ENCODE measurements around the gene PRR14.
"Not testable (repeated sequence)": the region's sequence is repeated elsewhere in the genome, so short reads cannot be mapped to it uniquely, and the experiment has no call there.

Gene PRR14

DNA sequence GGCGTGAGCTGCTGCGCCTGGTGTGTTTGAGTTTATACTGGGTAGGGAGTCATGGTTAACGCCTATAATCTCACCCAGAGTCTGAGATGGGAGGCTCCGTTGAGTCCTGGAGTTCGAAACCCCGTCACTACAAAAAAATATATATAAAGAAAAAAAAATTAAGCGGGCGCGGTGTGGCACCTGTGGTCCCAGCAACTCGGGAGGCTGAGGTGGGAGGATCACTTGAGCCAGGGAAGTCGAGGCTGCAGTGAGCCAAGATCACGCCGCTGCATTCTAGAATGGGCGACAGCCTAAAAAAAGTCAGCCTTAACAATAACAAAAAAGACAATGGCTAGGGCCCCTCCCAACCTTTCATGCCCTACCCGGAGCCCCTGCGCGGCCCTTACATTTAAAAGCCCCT is 17.2 kb upstream of the PRR14 start:
- DNase-seq, result no peak

DNA sequence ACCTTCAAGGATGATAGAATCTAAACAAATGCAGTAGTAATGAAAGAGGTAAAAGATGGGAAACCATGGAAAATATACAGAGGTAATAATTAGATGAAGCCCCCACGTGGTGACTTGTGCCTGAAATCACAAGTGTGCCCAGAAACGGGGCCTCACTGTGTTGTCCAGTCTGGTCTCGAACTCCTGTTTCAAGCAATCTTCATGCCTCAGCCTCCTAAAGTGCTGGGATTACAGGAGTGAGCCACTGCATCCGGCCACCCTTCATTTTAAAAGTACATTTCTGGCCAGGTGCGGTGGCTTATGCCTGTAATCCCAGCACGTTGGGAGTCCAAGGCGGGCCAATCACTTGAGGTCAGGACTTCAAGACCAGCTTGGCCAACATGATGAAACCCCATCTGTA is 14.2 kb upstream of the PRR14 start:
- DNase-seq, result no peak

DNA sequence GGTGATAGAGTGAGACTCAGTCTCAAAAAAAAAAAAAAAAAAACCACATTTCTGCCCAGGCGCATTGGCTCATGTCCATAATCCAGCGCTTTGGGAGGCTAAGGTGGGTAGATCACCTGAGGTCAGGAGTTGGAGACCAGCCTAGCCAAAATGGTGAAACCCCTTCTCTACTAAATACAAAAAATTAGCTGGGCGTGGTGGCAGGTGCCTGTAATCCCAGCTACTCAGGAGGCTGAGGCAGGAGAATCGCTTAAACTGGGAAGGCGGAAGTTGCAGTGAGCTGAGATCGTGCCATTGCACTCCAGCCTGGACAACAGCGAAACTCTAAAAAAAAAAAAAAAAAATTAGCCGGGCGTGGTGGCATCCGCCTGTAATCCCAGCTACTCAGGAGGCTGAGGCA is 13.6 kb upstream of the PRR14 start:
- not testable (repeated sequence) for DNase-seq

DNA sequence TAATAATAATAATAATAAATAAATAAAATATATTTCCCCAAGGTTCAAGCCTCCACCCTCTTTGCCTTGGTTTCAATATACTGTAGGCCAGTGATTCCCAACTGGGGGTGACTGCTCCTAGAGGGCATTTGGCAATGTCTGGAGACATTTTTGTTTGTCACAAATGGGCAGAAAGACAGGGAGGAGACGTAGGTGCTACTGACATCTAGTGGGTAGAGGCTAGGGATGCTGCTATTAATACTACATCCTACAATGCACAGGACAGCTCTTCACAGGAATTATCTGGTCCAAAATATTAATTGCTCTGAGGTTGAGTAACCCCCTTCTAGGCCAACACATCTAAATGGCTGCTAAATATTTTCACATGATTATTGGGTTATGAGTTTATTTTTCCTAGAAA is 12.8 kb upstream of the PRR14 start:
- no peak for DNase-seq

DNA sequence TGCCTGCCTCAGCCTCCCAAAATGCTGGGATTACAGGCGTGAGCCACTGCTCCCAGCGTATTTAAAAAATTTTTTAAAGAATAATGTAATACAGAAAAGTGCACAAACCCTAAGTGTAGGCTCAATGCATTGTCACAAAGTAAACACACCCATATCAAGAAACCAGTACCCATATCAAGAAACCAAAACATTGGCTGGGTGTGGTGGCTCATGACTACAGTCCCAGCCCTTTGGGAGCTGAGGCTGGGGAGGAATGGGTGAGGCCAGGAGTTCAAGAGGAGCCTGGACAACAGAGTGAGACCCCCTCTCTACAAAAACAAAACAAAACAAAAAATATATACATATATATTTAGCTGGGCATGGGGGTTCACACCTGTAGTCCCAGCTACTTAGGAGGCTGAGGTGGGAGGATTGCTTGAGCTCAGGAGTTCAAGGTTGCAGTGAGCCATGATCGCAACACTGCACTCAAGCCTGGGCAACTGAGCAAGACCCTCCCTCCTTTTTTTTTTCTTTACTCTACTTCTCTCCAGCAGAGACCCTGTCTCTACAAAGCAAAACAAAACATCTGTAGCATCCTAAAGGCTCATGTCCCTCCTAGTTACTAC is 9.3 kb upstream of the PRR14 start:
- no peak for DNase-seq

DNA sequence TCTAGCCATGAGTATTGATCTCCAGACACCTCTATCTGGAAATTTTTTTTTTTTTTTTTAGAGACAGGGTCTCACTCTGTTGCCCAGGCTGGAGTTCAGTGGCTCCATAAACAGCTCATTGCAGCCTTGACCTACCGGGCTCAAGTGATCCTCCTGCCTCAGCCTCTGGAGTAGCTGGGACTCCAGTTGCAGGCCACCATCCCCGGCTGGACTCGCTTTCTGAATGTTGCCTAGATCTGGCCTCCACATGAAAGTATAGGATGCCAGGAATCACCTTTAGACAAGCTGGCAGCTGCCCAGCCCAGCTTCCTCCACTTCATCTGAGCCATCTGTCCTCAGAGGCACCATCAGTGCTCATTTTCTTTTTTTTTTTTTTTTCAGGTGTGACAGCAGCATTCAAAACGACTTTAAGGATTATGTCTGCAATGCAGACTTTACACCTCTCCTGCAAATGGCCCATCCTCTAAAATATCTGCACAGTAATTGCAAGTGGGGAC is 6.4 kb upstream of the PRR14 start:
- DNase-seq, result no peak

DNA sequence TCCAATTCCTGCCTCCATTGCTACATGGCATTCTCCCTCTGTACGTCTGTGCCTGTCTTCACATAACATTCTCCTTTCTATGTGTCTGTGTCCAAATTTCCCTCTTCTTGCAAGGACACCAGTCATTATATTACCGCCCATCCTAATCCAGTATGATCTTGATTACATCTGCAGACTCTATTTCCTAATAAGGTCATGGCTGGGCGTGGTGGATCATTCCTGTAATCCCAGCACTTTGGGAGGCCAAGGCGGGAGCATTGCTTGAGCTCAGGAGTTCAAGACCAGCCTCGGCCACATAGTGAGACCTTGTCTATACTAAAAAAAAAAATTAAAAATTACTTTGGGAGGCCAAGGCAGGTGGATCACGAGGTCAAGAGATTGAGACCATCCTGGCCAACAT is 5.0 kb upstream of the PRR14 start:
- no peak for DNase-seq

DNA sequence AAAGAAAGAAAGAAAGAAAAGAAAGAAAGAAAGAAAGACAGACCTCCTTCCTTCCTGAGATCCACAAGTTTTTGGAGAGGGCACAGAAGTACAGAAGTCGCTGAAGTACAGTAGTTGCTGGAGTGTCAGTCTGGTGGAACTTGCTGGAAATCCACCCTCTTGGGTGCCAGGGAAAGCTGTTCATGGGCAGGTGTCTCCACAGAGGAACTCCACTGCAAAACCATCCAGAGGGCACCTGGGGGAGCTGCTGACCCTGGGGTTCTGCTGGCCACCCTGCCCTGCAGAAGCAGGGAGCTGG is 3.5 kb upstream of the PRR14 start:
- DNase-seq, result no peak

DNA sequence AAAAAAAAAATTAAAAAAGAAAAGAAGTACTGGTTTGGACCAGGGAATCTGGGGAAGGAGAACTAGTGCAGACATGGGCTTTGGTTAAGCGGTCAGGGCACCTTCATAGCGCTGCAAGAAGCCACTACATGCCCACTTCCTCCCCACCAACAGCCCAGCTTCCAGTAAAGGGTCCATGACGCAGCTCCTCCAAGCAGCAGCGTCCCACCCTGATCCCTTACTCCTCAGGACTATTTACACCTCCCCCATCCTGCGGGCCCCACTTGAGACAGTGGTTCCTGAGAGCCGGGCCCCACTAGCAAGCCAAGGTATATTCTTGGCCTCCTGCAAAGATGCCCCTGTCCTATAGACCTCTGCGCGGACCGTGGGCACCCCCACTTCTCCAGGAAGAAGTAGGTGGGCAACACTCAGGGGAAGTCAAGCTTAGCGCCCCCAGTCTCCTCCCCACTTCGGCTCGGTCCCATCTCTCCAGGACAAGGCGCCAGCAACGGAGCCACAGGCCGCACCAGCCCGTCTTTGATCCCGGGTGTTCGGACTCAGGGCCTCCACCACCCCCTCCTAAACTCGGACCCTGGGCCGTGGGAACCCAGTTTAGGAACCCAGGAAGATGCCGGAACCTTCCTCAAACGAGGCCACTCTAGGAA is 913 bp upstream of the PRR14 start:
- DNase-seq, result no peak

DNA sequence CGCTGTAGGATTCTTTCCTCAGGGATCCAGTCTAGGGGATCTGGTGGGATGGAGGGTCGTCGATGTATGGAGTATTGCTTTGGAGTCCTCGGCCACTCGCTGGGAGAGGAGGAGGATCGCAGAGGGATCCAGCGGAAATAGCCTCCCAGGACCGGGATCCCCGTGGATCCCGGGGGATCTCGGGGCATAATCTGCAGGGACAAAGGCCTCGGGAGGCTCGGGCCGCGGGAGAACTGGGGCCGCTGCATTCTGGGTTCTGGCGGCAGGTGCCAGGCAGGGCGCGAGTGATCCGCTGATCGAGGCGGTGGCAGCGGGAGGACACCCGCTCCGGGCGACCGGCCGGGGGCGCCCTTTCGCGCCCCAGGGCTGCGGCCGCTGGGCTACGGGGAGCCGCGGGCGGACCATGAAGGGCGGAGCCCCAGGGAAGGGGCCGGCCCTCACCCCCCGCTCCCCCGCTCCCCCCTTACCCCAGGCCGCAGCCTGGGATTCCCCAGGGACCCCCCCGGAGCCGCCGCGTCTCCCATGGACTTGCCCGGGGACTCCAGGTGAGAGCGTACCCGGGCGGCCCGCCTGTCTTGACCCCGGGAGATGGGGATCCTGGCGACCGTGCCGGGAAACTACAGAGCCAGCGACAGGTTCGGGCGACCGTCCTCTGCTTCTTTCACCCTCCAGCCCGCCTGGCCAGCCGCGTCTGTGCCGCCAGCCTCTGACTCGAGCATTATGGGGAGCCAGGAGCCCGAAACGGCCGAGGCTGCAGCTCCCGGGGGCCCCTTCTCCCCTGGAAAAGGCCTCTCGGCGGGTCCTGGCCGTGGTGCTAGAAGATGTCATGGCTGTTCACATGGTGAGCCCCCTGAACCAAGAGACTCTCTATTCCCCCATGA is 604 bp downstream of the PRR14 start:
- peak; percentile 81 for DNase-seq

DNA sequence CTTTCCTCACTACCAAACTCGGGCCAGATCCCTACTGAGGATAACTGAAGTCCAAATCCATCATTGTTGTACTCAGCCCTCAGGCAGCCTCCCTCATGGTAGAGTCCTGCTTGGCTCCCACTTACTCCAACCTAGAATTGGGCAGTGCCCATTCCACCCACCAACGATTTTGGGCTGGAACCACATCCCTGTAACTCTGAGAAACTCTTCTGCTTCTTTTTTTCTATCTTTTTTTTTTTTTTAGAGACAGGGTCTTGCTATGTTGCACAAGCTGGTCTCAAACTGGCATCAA is 1.2 kb downstream of the PRR14 start:
- DNase-seq, result no peak

DNA sequence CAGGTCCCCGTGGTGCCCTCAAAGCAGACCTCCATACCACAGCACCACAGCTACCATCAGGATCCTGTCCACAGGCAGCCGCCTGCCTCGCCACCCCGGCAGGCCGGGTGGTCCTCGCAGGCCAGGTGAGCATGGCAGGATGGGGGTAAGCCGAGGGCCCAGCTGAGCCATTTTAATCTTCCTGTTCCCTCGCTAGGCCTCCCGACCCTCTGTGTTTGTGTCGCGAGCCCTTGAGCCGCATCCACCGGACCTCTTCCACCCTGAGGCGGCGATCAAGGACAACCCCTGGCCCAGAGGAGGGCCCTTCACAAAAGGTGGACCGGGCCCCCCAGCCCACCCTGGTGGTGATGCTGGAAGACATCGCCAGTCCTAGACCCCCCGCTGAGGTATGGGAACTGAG is 2.0 kb downstream of the PRR14 start:
- DNase-seq, result no peak

DNA sequence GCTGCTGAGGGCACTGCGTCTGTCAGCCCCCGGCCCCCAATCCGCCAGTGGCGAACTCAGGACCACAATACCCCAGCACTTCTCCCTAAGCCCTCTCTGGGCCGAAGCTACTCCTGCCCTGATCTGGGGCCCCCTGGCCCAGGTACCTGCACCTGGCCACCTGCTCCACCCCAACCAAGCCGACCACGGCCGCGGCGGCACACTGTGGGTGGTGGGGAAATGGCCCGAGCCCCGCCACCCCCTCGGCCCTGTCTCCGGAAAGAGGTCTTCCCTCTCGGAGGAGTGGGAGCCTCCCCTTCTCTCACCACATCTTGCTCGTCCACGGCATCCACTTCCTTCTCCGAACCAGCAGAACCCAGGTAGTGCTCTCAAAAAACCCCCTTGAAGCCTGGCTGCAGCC is 4.1 kb downstream of the PRR14 start:
- no peak for DNase-seq

DNA sequence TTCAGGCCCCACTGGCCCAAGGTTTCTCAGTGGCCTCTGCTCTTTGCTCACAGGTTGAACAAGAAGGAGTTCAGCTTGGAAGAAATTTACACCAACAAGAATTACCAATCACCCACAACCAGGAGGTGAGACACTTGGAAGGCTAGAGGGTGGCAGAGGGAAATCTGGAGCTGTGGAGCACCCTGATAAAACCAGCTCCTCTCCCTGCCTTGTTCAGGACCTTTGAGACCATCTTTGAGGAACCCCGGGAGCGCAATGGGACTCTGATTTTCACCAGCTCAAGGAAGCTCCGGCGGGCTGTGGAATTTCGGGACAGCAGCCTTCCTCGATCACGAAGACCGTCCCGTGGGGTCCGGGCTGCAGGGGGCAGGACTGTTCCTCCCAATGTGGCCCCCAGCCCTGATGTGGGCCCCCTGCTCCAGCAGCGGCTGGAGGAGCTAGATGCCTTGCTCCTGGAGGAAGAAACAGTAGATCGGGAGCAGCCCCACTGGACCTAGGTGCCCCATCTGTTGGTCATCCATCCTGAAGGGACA is 5.1 kb downstream of the PRR14 start:
- DNase-seq, result no peak

DNA sequence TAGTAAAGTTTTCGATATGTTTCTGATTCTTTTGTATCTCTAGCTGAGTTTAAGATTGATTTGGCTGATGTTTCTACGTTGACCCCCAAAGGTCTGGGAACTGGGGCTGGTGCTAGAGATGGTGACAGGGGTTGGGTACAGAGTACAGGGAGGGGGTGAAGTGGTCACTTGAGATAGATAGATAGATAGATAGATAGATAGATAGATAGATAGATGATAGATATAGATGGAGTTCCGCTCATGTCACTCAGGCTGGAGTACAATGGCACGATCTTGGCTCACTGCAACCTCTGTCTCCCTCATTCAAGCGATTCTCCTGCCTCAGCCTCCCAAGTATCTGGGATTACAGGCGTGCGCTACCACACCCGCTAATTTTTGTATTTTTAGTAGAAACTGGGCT is 5.6 kb downstream of the PRR14 start:
- no peak for DNase-seq

DNA sequence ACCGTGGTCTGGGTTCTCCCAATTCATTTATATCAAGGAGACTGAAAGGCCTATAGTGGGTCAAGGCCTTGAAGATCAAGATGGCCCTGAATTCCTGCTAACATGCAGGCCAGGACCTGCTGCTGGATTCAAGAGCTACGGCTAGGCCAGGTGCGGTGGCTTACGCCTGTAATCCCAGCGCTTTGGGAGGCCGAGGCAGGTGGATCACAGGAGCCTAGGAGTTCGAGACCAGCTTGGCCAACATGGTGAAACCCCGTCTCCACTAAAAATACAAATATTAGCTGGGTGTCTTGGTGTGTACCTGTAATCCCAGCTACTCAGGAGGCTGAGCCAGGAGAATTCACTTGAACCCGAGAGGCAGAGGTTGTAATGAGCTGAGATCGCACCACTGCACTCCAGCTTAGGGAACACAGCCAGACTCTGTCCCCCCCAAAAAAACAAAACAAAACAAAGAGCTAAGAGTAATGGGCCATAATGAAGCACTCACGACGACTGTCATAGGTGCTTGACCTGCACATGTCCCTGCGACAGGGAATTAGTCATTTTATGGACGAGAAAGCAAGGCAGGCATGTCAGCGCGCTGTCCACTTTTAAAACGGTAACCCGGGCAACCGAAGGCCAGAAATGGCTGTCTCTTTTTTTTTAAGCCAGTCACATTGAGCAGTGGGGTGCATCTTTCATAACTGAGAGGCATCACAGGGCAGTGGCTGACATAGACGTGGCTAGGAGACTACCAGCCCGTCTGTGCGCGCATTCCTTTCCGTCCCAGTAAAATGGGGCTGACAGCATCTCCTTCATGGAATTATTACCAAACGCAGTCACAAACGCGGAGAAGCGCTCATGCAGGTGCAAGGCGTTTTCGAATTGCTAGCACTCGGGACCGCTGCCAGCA is 6.5 kb downstream of the PRR14 start:
- DNase-seq, result no peak

DNA sequence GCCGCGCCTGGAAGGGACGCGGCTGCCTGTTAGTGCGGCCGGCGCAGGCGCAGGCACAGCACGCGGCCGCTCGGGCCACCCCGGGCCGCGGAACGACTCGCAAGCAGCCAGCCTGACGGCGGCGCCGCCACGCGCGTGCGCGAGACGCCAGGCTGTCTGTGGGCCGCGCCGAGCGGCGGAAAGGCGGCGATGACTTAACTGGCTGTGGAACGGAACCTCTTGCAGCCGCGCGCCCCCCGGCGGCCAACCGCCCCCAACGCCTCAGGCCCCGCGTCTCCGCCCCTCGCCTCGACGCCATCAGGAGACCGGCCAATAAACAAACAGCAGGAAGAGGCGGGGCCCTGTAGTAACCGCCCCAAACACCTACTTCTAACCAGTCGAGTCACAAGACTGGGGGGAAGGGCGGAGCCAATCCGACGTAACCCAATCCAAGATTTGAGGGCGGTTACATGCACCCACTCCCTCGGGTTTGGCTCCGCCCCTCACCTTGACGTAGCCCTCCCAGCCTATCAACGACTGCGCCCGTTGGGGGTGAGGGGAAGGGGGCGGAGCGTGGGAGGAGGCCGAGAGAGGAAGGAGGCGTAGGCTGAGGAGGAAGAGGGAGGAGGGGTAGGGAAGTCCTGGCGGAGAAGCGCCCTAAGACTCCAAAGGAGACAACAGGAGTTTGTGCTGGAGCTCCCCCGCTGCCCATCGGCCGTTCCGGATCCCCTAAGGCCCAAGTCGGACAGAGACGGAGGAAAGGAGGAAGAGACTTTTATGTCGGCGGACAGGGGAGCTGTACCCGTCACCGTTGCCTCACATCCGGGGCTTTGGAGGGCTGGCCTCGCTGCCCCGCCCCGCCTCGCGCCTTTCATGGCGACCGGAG is 7.3 kb downstream of the PRR14 start, which contains the start of gene FBRS:
Gene FBRS (plus strand): TSS at position 566 of the 865 bp plus-strand sequence. CDS start 1,088 bp downstream, outside the sequence.
- DNase-seq, result peak; percentile 99

DNA sequence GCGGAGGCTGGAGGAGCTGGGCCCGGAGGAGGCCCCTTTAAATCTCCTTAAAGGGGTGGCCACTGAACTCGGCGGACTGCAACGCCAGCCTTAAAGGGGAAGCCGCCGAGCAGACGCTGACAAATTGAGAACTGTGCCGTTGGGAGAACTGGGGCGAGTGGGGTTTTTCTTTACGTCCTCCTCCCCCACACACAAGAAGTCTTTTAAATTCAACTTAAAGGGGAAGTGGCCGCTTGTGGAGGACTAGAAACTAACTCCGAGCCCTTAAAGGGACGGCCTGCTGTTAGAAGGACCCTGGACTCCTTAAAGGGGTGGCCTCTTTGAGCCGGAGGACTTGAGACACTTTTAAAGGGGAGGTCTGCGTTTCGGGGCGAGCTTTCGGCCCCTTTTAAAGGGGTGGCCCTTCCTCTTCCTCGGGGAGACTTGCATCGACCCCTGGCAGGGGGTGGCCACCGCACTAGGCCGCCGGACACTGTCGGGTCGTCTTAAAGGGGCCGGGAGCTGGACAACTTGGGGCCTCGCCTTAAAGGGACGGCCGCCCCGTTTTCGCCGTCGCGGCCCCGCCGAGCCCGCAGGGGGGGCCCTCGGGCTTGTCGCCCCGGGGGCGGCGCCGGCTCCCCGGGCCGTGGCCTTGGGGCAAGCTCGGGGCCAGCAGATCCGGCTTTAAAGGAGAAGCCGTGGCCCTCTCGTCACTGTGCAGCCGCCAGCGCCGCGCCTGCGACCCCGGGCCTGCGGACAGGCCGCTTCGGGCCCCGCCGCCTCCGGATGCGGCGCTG is 8.2 kb downstream of the PRR14 start:
- DNase-seq, result no peak

DNA sequence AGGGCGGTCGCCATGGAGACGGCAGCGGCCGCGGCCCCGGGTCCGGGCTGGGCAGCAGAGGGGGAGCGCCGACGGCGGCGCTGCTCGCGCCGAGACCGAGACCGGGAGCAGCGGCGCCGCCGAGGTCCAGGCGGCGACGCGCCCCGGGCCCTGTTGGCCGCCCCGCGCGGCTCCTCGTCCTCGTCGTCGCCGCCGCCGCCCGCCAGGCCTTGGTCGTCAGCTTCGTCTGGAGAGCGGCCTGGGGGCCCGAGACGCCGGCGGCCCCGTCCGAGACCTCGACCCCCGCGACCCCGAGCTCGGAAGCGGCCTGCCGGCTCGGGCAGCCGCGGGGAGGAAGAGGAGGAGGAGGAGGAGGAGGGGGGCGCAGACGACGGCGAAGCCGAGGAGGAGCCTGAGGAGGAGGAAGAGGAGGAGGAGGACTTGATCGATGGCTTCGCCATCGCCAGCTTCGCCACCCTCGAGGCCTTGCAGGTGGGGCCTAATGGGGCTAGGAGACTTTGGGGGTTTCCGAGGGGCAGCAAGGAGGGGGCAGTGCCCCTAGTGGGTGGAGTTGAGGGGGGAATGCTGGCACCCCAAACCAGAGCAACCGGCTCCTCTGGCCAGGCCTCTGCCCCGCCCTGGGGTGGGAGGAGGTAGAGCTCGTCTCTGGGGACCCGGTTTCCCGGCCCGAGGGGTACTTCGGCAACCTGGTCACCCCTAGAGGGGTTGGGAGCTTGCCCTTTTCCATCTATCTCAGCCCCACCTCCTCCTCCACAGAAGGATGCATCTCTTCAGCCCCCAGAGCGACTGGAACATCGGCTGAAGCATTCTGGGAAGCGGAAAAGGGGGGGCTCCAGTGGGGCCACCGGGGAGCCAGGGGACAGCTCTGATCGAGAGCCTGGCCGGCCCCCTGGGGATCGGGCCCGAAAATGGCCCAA is 9.0 kb downstream of the PRR14 start:
- peak; percentile 61 for DNase-seq
